ENCODE measurements around the gene GOLGA8M.
"Not testable (repeated sequence)": the region's sequence is repeated elsewhere in the genome, so short reads cannot be mapped to it uniquely, and the experiment has no call there.

The GOLGA8M gene, protein sequence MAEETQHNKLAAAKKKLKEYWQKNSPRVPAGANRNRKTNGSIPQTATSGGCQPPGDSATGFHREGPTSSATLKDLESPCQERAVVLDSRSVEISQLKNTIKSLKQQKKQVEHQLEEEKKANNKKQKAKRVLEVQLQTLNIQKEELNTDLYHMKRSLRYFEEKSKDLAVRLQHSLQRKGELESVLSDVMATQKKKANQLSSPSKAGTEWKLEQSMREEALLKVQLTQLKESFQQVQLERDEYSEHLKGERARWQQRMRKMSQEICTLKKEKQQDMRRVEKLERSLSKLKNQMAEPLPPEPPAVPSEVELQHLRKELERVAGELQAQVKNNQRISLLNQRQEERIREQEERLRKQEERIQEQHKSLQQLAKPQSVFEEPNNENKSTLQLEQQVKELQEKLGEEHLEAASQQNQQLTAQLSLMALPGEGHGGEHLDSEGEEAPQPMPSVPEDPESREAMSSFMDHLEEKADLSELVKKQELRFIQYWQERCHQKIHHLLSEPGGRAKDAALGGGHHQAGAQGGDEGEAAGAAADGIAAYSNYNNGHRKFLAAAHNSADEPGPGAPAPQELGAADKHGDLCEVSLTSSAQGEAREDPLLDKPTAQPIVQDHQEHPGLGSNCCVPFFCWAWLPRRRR

GRCh38 chr15:28712270-28712669 is at the start of gene GOLGA8M:
Gene GOLGA8M (minus strand): TSS chr15:28712421. CDS start chr15:28712323, 98 bp downstream.
- H3K9ac ChIP-seq (ENCODE audit: low read length in 5 of 5); H3K27me3 ChIP-seq (ENCODE audit: control insufficient read depth in 5 of 5, insufficient read depth in 4 of 5, low read length in 5 of 5); H3K27ac ChIP-seq (ENCODE audit: low read depth, low read length); H3K4me3 ChIP-seq (ENCODE audit: low read depth in 1 of 5, low read length in 5 of 5); H3K4me1 ChIP-seq (ENCODE audit: control insufficient read depth in 5 of 5, insufficient read depth in 5 of 5, low read length in 5 of 5); H3K36me3 ChIP-seq (ENCODE audit: control insufficient read depth in 5 of 5, insufficient read depth in 5 of 5, low read length in 5 of 5); H3K9me3 ChIP-seq (ENCODE audit: control insufficient read depth in 5 of 5, low read length in 5 of 5): not testable (repeated sequence)

- H3K4me3 ChIP-seq (ENCODE audit: low read depth in 1 of 5, low read length in 5 of 5); H3K4me1 ChIP-seq (ENCODE audit: control insufficient read depth in 5 of 5, insufficient read depth in 5 of 5, low read length in 5 of 5); H3K9ac ChIP-seq (ENCODE audit: low read length in 5 of 5); H3K27ac ChIP-seq (ENCODE audit: low read depth, low read length); H3K27me3 ChIP-seq (ENCODE audit: control insufficient read depth in 5 of 5, insufficient read depth in 4 of 5, low read length in 5 of 5); H3K36me3 ChIP-seq (ENCODE audit: control insufficient read depth in 5 of 5, insufficient read depth in 5 of 5, low read length in 5 of 5); H3K9me3 ChIP-seq (ENCODE audit: control insufficient read depth in 5 of 5, low read length in 5 of 5): not testable (repeated sequence)
Measured at GRCh38 chr15:28742890-28743289, 30.7 kb upstream of the GOLGA8M start.

- peak overlapping the region in 2 of 5 donors; percentile 46 to 56 for H3K9ac ChIP-seq (ENCODE audit: low read length in 5 of 5)
- peak overlapping the region in 3 of 5 donors; percentile 43 to 54 (median 50) for H3K4me3 ChIP-seq (ENCODE audit: low read depth in 1 of 5, low read length in 5 of 5)
- H3K36me3 ChIP-seq (ENCODE audit: control insufficient read depth in 5 of 5, insufficient read depth in 5 of 5, low read length in 5 of 5); H3K9me3 ChIP-seq (ENCODE audit: control insufficient read depth in 5 of 5, low read length in 5 of 5); H3K4me1 ChIP-seq (ENCODE audit: control insufficient read depth in 5 of 5, insufficient read depth in 5 of 5, low read length in 5 of 5); H3K27me3 ChIP-seq (ENCODE audit: control insufficient read depth in 5 of 5, insufficient read depth in 4 of 5, low read length in 5 of 5): not testable (repeated sequence)
- H3K27ac ChIP-seq (ENCODE audit: low read depth, low read length) = peak overlapping the region; percentile 50
Measured at GRCh38 chr15:28738590-28739292, 26.5 kb upstream of the GOLGA8M start.

DNA sequence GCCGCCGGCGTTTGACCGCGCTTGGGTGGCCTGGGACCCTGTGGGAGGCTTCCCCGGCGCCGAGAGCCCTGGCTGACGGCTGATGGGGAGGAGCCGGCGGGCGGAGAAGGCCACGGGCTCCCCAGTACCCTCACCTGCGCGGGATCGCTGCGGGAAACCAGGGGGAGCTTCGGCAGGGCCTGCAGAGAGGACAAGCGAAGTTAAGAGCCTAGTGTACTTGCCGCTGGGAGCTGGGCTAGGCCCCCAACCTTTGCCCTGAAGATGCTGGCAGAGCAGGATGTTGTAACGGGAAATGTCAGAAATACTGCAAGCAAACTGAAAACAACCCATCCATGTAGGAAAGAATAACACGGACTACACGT is 26.0 kb upstream of the GOLGA8M start:
- H3K36me3 ChIP-seq (ENCODE audit: control insufficient read depth in 5 of 5, insufficient read depth in 5 of 5, low read length in 5 of 5); H3K4me1 ChIP-seq (ENCODE audit: control insufficient read depth in 5 of 5, insufficient read depth in 5 of 5, low read length in 5 of 5); H3K9me3 ChIP-seq (ENCODE audit: control insufficient read depth in 5 of 5, low read length in 5 of 5); H3K27me3 ChIP-seq (ENCODE audit: control insufficient read depth in 5 of 5, insufficient read depth in 4 of 5, low read length in 5 of 5): not testable (repeated sequence)
- H3K27ac ChIP-seq (ENCODE audit: low read depth, low read length) = peak overlapping the region; percentile 50
- H3K4me3 ChIP-seq (ENCODE audit: low read depth in 1 of 5, low read length in 5 of 5) = peak overlapping the region in 3 of 5 donors; percentile 43 to 55 (median 54)
- peak overlapping the region in 2 of 5 donors; percentile 46 to 56 for H3K9ac ChIP-seq (ENCODE audit: low read length in 5 of 5)

GRCh38 chr15:28737521-28738199 is 25.4 kb upstream of the GOLGA8M start:
- H3K36me3 ChIP-seq (ENCODE audit: control insufficient read depth in 5 of 5, insufficient read depth in 5 of 5, low read length in 5 of 5); H3K27me3 ChIP-seq (ENCODE audit: control insufficient read depth in 5 of 5, insufficient read depth in 4 of 5, low read length in 5 of 5); H3K4me1 ChIP-seq (ENCODE audit: control insufficient read depth in 5 of 5, insufficient read depth in 5 of 5, low read length in 5 of 5); H3K9me3 ChIP-seq (ENCODE audit: control insufficient read depth in 5 of 5, low read length in 5 of 5): not testable (repeated sequence)
- Histone ChIP-seq H3K27ac (ENCODE audit: low read depth, low read length) (peak overlapping the region; percentile 77), H3K9ac (ENCODE audit: low read length in 5 of 5) (peak overlapping the region in 2 of 5 donors; percentile 58 to 68), H3K4me3 (ENCODE audit: low read depth in 1 of 5, low read length in 5 of 5) (peak overlapping the region in 4 of 5 donors; percentile 15 to 55 (median 44))

GRCh38 chr15:28728061-28728460 is 15.8 kb upstream of the GOLGA8M start:
- not testable (repeated sequence) for H3K27ac ChIP-seq (ENCODE audit: low read depth, low read length); H3K4me3 ChIP-seq (ENCODE audit: low read depth in 1 of 5, low read length in 5 of 5); H3K9me3 ChIP-seq (ENCODE audit: control insufficient read depth in 5 of 5, low read length in 5 of 5); H3K9ac ChIP-seq (ENCODE audit: low read length in 5 of 5); H3K27me3 ChIP-seq (ENCODE audit: control insufficient read depth in 5 of 5, insufficient read depth in 4 of 5, low read length in 5 of 5); H3K36me3 ChIP-seq (ENCODE audit: control insufficient read depth in 5 of 5, insufficient read depth in 5 of 5, low read length in 5 of 5); H3K4me1 ChIP-seq (ENCODE audit: control insufficient read depth in 5 of 5, insufficient read depth in 5 of 5, low read length in 5 of 5)

GRCh38 chr15:28727026-28727425 is 14.8 kb upstream of the GOLGA8M start:
- not testable (repeated sequence) for H3K9me3 ChIP-seq (ENCODE audit: control insufficient read depth in 5 of 5, low read length in 5 of 5); H3K4me1 ChIP-seq (ENCODE audit: control insufficient read depth in 5 of 5, insufficient read depth in 5 of 5, low read length in 5 of 5); H3K4me3 ChIP-seq (ENCODE audit: low read depth in 1 of 5, low read length in 5 of 5); H3K9ac ChIP-seq (ENCODE audit: low read length in 5 of 5); H3K27me3 ChIP-seq (ENCODE audit: control insufficient read depth in 5 of 5, insufficient read depth in 4 of 5, low read length in 5 of 5); H3K36me3 ChIP-seq (ENCODE audit: control insufficient read depth in 5 of 5, insufficient read depth in 5 of 5, low read length in 5 of 5); H3K27ac ChIP-seq (ENCODE audit: low read depth, low read length)

DNA sequence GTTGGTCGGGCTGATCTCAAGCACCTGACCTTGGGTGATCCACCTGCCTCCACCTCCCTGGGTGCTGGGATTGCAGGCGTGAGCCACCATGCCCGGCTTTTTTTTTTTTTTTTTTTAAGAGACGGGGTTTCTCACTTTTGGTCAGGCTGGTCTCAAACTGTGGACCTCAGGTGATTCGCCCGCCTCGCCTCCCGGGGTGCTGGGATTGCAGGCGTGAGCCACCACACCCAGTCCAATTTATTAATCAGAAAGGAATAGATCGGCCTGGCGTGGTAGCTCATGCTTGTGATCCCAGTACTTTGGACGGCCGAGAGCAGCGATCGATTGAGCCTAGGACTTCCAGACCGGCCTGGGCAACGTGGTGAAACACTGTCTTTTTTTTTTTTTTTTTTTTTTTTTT is 13.9 kb upstream of the GOLGA8M start:
- peaks cover 0 to 7% (median 0%) of the 10 kb centered on the region in 5 donors for H3K36me3 ChIP-seq (ENCODE audit: control insufficient read depth in 5 of 5, insufficient read depth in 5 of 5, low read length in 5 of 5)
- H3K27ac ChIP-seq (ENCODE audit: low read depth, low read length) = no peak overlapping the region
- no peaks in the 10 kb centered on the region for H3K9me3 ChIP-seq (ENCODE audit: control insufficient read depth in 5 of 5, low read length in 5 of 5)
- H3K9ac ChIP-seq (ENCODE audit: low read length in 5 of 5) = no peak overlapping the region
- H3K4me1 ChIP-seq (ENCODE audit: control insufficient read depth in 5 of 5, insufficient read depth in 5 of 5, low read length in 5 of 5) = no peaks in the 10 kb centered on the region
- no peak overlapping the region for H3K4me3 ChIP-seq (ENCODE audit: low read depth in 1 of 5, low read length in 5 of 5)
- no peaks in the 10 kb centered on the region for H3K27me3 ChIP-seq (ENCODE audit: control insufficient read depth in 5 of 5, insufficient read depth in 4 of 5, low read length in 5 of 5)

GRCh38 chr15:28725556-28725955 is 13.3 kb upstream of the GOLGA8M start:
- Histone ChIP-seq H3K9ac (ENCODE audit: low read length in 5 of 5) (no peak overlapping the region), H3K9me3 (ENCODE audit: control insufficient read depth in 5 of 5, low read length in 5 of 5) (no peaks in the 10 kb centered on the region), H3K4me1 (ENCODE audit: control insufficient read depth in 5 of 5, insufficient read depth in 5 of 5, low read length in 5 of 5) (no peaks in the 10 kb centered on the region), H3K4me3 (ENCODE audit: low read depth in 1 of 5, low read length in 5 of 5) (no peak overlapping the region), H3K27ac (ENCODE audit: low read depth, low read length) (no peak overlapping the region), H3K27me3 (ENCODE audit: control insufficient read depth in 5 of 5, insufficient read depth in 4 of 5, low read length in 5 of 5) (no peaks in the 10 kb centered on the region), H3K36me3 (ENCODE audit: control insufficient read depth in 5 of 5, insufficient read depth in 5 of 5, low read length in 5 of 5) (peaks cover 0 to 7% (median 0%) of the 10 kb centered on the region in 5 donors)

- H3K36me3 ChIP-seq (ENCODE audit: control insufficient read depth in 5 of 5, insufficient read depth in 5 of 5, low read length in 5 of 5); H3K4me1 ChIP-seq (ENCODE audit: control insufficient read depth in 5 of 5, insufficient read depth in 5 of 5, low read length in 5 of 5); H3K27ac ChIP-seq (ENCODE audit: low read depth, low read length); H3K9me3 ChIP-seq (ENCODE audit: control insufficient read depth in 5 of 5, low read length in 5 of 5); H3K27me3 ChIP-seq (ENCODE audit: control insufficient read depth in 5 of 5, insufficient read depth in 4 of 5, low read length in 5 of 5); H3K9ac ChIP-seq (ENCODE audit: low read length in 5 of 5); H3K4me3 ChIP-seq (ENCODE audit: low read depth in 1 of 5, low read length in 5 of 5): not testable (repeated sequence)
Measured at GRCh38 chr15:28723986-28724385, 11.8 kb upstream of the GOLGA8M start.

All from subcutaneous abdominal adipose tissue (tissue), 5 donors.